GM12872 (cell line): ENCODE measurements around the gene VRK2.

Experiments
- TF ChIP-seq, protein P1 (sequence below): IDR thresholded peaks from 3 replicates; pipeline ENCODE4 v1.5.1; 2011; ENCODE audit warnings: low read depth, mild to moderate bottlenecking, low read length, moderate library complexity; ENCODE audit not compliant: insufficient read depth

VRK2 gene

DNA sequence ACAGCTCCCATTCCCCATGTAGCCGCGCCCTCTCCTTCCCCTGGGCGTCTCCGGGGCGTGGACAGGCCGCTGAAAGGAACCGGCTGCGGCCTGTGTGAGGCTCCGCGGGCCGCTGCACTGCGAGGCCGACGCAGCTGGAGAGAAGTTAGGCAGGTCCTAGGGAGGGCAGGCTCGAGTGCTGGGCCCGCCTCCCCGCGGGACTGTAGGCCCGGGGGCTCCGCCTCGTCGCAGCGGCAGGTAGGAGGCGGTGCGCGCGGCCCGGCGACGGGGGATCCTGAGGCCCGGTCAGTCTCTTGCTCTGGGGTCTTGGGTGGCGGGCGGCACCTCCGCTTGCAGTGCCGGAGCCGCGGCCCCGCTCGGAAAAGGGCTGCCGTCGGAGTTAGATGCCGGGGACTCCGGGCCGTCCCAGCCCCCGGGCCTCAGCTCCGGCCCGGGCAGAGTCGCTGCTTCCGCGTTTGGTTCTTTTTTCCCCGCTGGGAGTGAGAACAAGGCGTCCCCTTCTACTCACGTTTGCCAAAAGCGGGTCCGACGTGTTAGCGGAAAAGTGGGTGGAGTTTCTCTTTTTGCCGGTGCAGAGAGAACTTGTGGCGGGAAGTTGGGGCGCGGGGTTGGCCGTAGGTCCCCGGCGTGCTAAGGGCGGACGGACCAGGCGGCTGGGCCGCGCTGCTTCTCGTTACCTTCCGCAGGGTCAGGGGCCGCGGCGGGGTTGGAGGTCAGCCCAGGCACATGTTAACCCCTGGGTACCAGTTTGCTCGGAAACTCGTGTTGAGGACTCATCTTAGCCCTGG is at the start of gene VRK2:
Gene VRK2, plus strand, starts transcription at position 222 of the 788 bp plus-strand sequence. CDS start 2,026 bp downstream, outside the sequence.
- TF ChIP-seq, protein P1, sequence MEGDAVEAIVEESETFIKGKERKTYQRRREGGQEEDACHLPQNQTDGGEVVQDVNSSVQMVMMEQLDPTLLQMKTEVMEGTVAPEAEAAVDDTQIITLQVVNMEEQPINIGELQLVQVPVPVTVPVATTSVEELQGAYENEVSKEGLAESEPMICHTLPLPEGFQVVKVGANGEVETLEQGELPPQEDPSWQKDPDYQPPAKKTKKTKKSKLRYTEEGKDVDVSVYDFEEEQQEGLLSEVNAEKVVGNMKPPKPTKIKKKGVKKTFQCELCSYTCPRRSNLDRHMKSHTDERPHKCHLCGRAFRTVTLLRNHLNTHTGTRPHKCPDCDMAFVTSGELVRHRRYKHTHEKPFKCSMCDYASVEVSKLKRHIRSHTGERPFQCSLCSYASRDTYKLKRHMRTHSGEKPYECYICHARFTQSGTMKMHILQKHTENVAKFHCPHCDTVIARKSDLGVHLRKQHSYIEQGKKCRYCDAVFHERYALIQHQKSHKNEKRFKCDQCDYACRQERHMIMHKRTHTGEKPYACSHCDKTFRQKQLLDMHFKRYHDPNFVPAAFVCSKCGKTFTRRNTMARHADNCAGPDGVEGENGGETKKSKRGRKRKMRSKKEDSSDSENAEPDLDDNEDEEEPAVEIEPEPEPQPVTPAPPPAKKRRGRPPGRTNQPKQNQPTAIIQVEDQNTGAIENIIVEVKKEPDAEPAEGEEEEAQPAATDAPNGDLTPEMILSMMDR: no peak

DNA sequence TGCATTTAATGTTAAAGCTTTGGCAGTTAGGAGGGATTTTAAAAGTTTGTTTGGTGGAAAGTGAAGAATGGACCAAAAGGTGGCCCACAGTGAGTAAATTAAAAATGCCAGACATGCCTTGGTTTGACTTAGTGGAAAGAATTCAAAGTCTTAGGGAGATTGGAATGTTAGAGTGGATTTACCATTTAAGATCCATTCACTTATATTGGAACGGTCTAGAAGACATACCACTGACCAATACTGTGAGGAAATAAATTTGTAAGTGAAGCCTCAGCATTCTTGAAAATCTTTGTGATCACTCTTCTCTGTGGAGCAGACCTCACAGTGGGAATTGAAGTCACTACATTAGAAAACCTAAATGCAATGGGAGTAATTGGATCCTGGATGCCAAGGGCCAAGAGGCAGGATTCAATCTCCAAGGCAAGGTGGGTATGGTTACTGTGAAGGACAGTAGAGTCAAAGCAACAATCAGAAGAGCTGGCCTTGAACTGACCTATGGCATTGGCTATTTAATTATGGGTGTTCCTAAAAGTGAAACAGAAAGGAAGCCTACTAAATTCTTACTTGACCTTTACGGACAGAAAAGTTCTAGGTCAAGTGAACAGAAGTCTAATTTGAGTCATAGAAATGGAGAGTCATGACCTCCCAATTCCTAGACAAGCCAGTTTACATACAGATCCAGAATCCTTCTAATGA is 40.2 kb upstream of the VRK2 start:
- TF ChIP-seq, protein P1: no peak

DNA sequence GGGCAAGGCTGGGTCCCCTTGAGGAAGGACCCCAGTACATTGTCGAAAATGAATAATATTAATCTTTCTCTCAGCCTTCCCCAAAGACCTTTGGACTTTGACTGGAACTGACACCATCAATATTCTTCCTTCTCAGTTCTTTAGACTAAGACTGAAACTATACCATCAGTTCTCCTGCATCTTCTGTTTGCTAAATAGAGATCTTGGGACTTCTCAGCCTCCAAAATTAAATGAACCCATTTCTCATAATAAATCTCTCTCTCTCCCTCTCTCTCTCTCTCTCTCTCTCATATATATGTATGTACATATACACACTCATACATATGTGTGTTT is 39.7 kb upstream of the VRK2 start:
- TF ChIP-seq, protein P1: no peak

DNA sequence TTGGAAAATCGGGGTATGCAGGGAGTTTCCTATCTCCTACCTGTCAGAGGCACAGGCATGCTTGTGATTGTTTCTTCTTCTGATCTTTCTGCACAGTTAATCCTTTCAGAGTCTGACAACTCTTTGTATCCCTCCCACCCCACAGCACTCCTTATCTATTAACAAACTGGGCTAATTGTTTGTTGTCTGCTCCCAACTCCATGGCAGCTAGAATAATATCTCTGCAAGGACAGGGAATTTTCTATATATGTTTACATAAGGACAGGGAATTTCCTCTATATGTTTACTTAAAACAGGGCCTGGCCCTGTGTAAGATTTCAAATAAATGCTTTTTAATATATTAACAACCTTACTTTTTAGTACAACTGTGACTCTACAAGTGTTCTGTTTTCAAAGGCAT is 36.0 kb upstream of the VRK2 start:
- TF ChIP-seq, protein P1: no peak

DNA sequence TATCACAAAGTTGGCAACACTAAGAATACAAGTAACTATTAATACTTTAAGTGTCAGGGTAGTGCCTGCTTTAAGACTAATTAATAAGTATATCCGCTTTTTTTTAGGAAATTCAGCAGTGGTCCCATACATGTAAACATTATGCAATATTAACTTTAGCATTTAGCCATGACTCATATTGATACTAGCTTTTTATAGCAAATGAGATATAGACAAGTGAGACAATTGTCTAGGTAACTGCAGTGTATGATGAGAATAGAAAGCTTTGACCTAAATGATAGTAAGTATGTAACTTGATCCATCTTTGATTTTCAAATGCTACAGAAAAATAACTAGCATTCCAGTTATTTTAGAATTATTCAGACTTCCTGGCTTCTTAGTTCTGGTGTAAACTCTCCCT is 27.4 kb upstream of the VRK2 start:
- TF ChIP-seq, protein P1: no peak

DNA sequence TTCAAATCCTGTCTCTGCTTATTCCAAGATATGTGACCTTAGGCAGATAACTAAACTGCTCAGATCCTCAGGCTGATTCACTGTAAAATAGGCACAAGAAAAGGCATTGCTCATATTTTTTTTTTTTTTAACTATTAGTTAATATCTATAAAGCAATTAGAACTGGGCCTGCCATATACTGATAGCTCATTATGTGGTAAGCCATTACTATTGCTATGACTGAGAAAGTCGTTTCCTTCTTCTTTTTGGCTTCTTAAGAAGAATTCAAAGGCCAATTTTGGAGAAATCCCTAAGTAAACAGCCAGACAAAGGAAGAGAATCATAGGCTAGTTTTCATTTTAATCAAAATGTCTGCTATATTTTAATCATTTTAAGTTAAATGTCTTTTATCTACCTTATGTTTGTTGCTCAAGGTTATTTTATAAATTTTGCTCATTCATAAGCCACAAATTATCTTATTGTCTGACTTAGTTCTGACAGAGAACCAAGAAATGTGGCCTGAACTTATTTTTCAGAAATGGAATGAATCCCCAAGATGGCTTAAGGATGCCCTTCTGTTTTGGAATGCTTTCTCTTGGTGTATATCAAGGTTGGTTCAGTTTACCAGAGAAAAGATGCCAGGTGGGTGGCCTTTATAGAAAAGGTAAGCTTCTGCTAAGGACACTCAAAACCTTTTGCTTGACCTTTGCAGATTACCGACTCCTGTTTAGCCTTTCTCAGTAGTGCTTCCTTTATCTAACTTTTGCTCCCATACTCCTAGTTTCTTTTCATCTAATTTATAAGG is 21.3 kb upstream of the VRK2 start:
- TF ChIP-seq, protein P1: no peak

DNA sequence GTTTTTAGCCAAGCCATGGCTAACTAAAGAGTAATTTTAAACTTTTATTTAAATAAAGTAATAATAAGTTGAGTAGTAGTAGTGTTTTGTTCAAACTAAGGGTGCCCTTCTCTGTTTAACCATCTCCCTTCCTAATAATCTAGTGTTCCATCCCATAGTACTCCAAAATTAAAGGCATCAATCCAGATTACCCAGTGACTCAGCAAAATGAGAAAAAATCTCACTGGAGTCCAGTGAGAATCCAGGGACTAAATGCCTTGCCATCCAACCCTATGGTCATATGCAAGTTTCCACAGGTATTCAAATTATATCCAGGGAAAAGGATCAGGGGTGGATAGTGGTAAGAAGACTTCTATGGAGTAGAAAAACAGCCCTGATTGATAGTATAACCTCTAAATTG is 19.6 kb upstream of the VRK2 start:
- TF ChIP-seq, protein P1: no peak
